ENCODE measurements around the gene TSPAN18. TPM values are rescaled to one million over a fixed set of nuclear protein-coding genes. Genes with fewer than 3 reads are reported as not detected.

TSPAN18 gene
- total and polyA plus RNA-seq, 2 of the 8 experiments (the other 6 are each of a cell fraction or from before 2014, with no cell fraction given), result 5.2 to 10.2 TPM

- no peak overlapping the region for H3K4ac ChIP-seq (replicated peaks; ENCODE audit: insufficient read length, low read depth, low read length)
- H3K56ac ChIP-seq (replicated peaks; ENCODE audit: insufficient read length, low read depth, low read length), result no peak overlapping the region
- no peaks in the 10 kb centered on the region for H3K36me3 ChIP-seq (ENCODE audit: control insufficient read depth in 2 of 4, insufficient read depth in 4 of 4, low read length in 3 of 4)
- no peaks in the 10 kb centered on the region for H3K9me3 ChIP-seq (ENCODE audit: insufficient read depth in 2 of 2, low read depth in 1 of 2, low read length in 1 of 2)
- H2AFZ ChIP-seq (ENCODE audit: low read length), result no peak overlapping the region
- H4K91ac ChIP-seq (replicated peaks; ENCODE audit: insufficient read length, low read length), result no peak overlapping the region
- H3K4me2 ChIP-seq (ENCODE audit: insufficient read depth in 1 of 2, low read depth in 2 of 2, low read length in 2 of 2), result no peak overlapping the region
- H3K4me1 ChIP-seq (replicated peaks in 1 of 4; ENCODE audit: control insufficient read depth in 3 of 4, insufficient read depth in 4 of 4, low read length in 3 of 4), result peaks cover 0 to 22% (median 5%) of the 10 kb centered on the region in 4 experiments; a peak in 6 of 7 replicates
- H3K23me2 ChIP-seq (ENCODE audit: low read depth, low read length), result no peaks in the 10 kb centered on the region
- POLR2A ChIA-PET (ENCODE audit: partially characterized antibody), result no interaction called here
- no peak overlapping the region for H4K8ac ChIP-seq (ENCODE audit: extremely low read depth, insufficient read depth, low read length)
- no peak overlapping the region for H3K14ac ChIP-seq (ENCODE audit: insufficient read length)
- H3K4me3 ChIP-seq (ENCODE audit: extremely low read depth in 1 of 4, insufficient read depth in 2 of 4, low read depth in 3 of 4, low read length in 4 of 4), result no peak overlapping the region
- H2BK12ac ChIP-seq (ENCODE audit: low read depth, low read length), result no peak overlapping the region
- H4K20me1 ChIP-seq (replicated peaks in 1 of 2; ENCODE audit: control insufficient read depth in 1 of 2, insufficient read depth in 2 of 2, low read length in 2 of 2), result peaks cover 0 to 3% of the 10 kb centered on the region in 2 experiments
- no peak overlapping the region for H2BK20ac ChIP-seq (ENCODE audit: low read length)
- FAIRE-seq (no peak), DNase-seq (ENCODE audit: low read depth in 1 of 2, low spot score in 2 of 2) (no peak)
- no peak overlapping the region for H3K18ac ChIP-seq (ENCODE audit: extremely low read depth, low read length)
- H3K27me3 ChIP-seq (replicated peaks in 1 of 4; ENCODE audit: control insufficient read depth in 3 of 4, extremely low read depth in 1 of 4, insufficient read depth in 3 of 4, low read length in 3 of 4), result no peaks in the 10 kb centered on the region; a peak in 1 of 7 replicates
- H4K5ac ChIP-seq (ENCODE audit: insufficient read length, low read depth, low read length), result no peak overlapping the region
- 0 out of 4 replicates have a peak, but pooled peaks cover 0 to 3% of the 10 kb centered on the region in 2 experiments for H3K79me2 ChIP-seq (ENCODE audit: control insufficient read depth in 1 of 2, insufficient read depth in 2 of 2, low read length in 2 of 2)
- no peak overlapping the region for H2BK5ac ChIP-seq (ENCODE audit: low read depth, low read length)
- H2BK15ac ChIP-seq (ENCODE audit: low read length), result no peak overlapping the region
- 90% methylated on average over 8 of the region's 8 CpGs; no CpG with 5 or more reads in 1 of the 2 experiments for WGBS, 2 experiments (ENCODE audit: extremely low coverage in 1 of 2, insufficient coverage in 1 of 2, insufficient read length in 1 of 2, insufficient replicate concordance in 2 of 2, low coverage in 1 of 2, low lambda C conversion rate in 2 of 2, missing lambda C conversion rate in 1 of 2)
- no peak overlapping the region for H2BK120ac ChIP-seq (replicated peaks; ENCODE audit: low read depth, low read length)
- H2AK5ac ChIP-seq (ENCODE audit: low read depth, low read length), result no peak overlapping the region
- no peaks in the 10 kb centered on the region for H3K79me1 ChIP-seq (ENCODE audit: low read depth, low read length)
- CTCF ChIA-PET (ENCODE audit: partially characterized antibody), result interaction anchor here (5.7 to 7.1 kb wide), 2 partner anchors 11 to 188 kb away, joined by 26 to 63 read pairs; no protein-coding TSS in a partner anchor
- no peak overlapping the region for H3K27ac ChIP-seq (ENCODE audit: low read depth, low read length)
- no peak overlapping the region for H3K23ac ChIP-seq (ENCODE audit: insufficient read length)
- no peak overlapping the region for H3K9ac ChIP-seq (replicated peaks in 1 of 4; ENCODE audit: extremely low read depth in 1 of 4, low read depth in 3 of 4, low read length in 3 of 4)
- no peak for TF ChIP-seq YY1 (IDR thresholded peaks at IDR 0.05; ENCODE audit: low read depth, low read length)
- no peak for TF ChIP-seq ZNF274 (IDR thresholded peaks at IDR 0.05; ENCODE audit: borderline replicate concordance, extremely low read depth, low read length)
- no peak for TF ChIP-seq TEAD4 (IDR thresholded peaks at IDR 0.05; ENCODE audit: low read depth, low read length)
- no peak for TF ChIP-seq BRCA1 (IDR thresholded peaks at IDR 0.05; ENCODE audit: low read depth, low read length)
- no peak for TF ChIP-seq GTF2F1 (IDR thresholded peaks at IDR 0.05; ENCODE audit: borderline replicate concordance, low read depth, low read length)
- no peak for TF ChIP-seq SP1 (IDR thresholded peaks at IDR 0.05; ENCODE audit: low read depth, low read length)
- no peak for TF ChIP-seq CEBPB (IDR thresholded peaks at IDR 0.05; ENCODE audit: low read depth, low read length)
- TF ChIP-seq JUND (IDR thresholded peaks at IDR 0.05; ENCODE audit: low read length), result no peak
- no peak for TF ChIP-seq EGR1 (IDR thresholded peaks at IDR 0.05; ENCODE audit: borderline replicate concordance, low read depth, low read length)
- no peak for TF ChIP-seq TAF1 (IDR thresholded peaks at IDR 0.05; ENCODE audit: low read depth, low read length)
- no peak for TF ChIP-seq BCL11A (IDR thresholded peaks at IDR 0.05; ENCODE audit: low read depth in 2 of 2, low read length in 2 of 2)
- no peak for TF ChIP-seq RBBP5 (IDR thresholded peaks at IDR 0.05; ENCODE audit: borderline replicate concordance, low read depth, low read length)
- TF ChIP-seq HDAC2 (IDR thresholded peaks at IDR 0.05; ENCODE audit: borderline replicate concordance in 1 of 2, low read depth in 2 of 2, low read length in 2 of 2), result no peak
- no peak for TF ChIP-seq RFX5 (IDR thresholded peaks at IDR 0.05; ENCODE audit: borderline replicate concordance, low read depth, low read length)
- TF ChIP-seq TCF12 (IDR thresholded peaks at IDR 0.05; ENCODE audit: low read depth, low read length), result no peak
- no peak for TF ChIP-seq SIN3A (conservative IDR thresholded peaks at IDR 0.05 in 1 of 2, IDR thresholded peaks at IDR 0.05 in 1 of 2; ENCODE audit: low read depth in 1 of 2, low read length in 2 of 2)
These were observed 189.6 kb downstream of the TSPAN18 start for GRCh38 chr11:44916331-44916730.
